HepG2 (cell line): ENCODE data around the gene CDH1. TPM values are rescaled to one million over a fixed set of nuclear protein-coding genes. Genes with fewer than 3 reads are reported as not detected.

Experiments used
- CBX5 ChIP-seq: sonication (generic); formaldehyde crosslinking; IDR thresholded peaks from 2 replicates; pipeline ENCODE4 v1.4.0; 2020; ENCODE audit warnings: missing genetic modification reagents, borderline replicate concordance
- HMG20A ChIP-seq: IDR thresholded peaks from 2 replicates; pipeline ENCODE4 v1.6.1; 2016; ENCODE audit warnings: borderline replicate concordance
- NAIF1 ChIP-seq: sonication (generic); formaldehyde crosslinking; IDR thresholded peaks from 2 replicates; pipeline ENCODE4 v1.5.0; 2020; ENCODE audit warnings: mild to moderate bottlenecking, missing genetic modification reagents, borderline replicate concordance
- NR0B2 ChIP-seq: sonication (generic); formaldehyde crosslinking; IDR thresholded peaks from 2 replicates; pipeline ENCODE4 v1.4.0; 2020; ENCODE audit warnings: mild to moderate bottlenecking, missing genetic modification reagents
- PAX8 ChIP-seq: sonication (generic); formaldehyde crosslinking; IDR thresholded peaks from 2 replicates; pipeline ENCODE4 v1.8.0; 2022; ENCODE audit warnings: mild to moderate bottlenecking, missing genetic modification reagents, borderline replicate concordance
- PRDM10 ChIP-seq: sonication (generic); formaldehyde crosslinking; IDR thresholded peaks from 2 replicates; pipeline ENCODE4 v1.4.0; 2020; ENCODE audit warnings: low read depth, missing genetic modification reagents
- TCF7 ChIP-seq: sonication (generic); IDR thresholded peaks from 2 replicates; pipeline ENCODE4 v1.6.1; 2016; ENCODE audit warnings: antibody characterized with exemption, low read depth
- TFAP4 ChIP-seq: sonication (generic); IDR thresholded peaks from 2 replicates; pipeline ENCODE4 v1.6.1; 2016; ENCODE audit warnings: low read depth, borderline replicate concordance
- ZFP36L2 ChIP-seq: sonication (generic); formaldehyde crosslinking; IDR thresholded peaks from 2 replicates; pipeline ENCODE4 v1.4.0; 2020; ENCODE audit warnings: missing genetic modification reagents
- ZNF382 ChIP-seq: sonication (generic); formaldehyde crosslinking; IDR thresholded peaks from 2 replicates; pipeline ENCODE4 v1.5.0; 2020; ENCODE audit warnings: missing genetic modification reagents, mild to moderate bottlenecking, borderline replicate concordance
- ZNF609 ChIP-seq: sonication (generic); formaldehyde crosslinking; IDR thresholded peaks from 2 replicates; pipeline ENCODE4 v1.4.0; 2020; ENCODE audit warnings: mild to moderate bottlenecking, missing genetic modification reagents, borderline replicate concordance
- ZNF678 ChIP-seq: sonication (generic); formaldehyde crosslinking; IDR thresholded peaks from 2 replicates; pipeline ENCODE4 v1.4.0; 2020; ENCODE audit warnings: mild to moderate bottlenecking, missing genetic modification reagents
- ZNF770 ChIP-seq: sonication (generic); formaldehyde crosslinking; IDR thresholded peaks from 2 replicates; pipeline ENCODE4 v1.5.0; 2020; ENCODE audit warnings: mild to moderate bottlenecking, missing genetic modification reagents
- ZNF777 ChIP-seq: sonication (generic); formaldehyde crosslinking; IDR thresholded peaks from 2 replicates; pipeline ENCODE4 v1.4.0; 2020; ENCODE audit warnings: missing genetic modification reagents
- ZNF781 ChIP-seq: sonication (generic); formaldehyde crosslinking; IDR thresholded peaks from 2 replicates; pipeline ENCODE4 v1.5.1; 2020; ENCODE audit warnings: borderline replicate concordance, mild to moderate bottlenecking, missing genetic modification reagents; ENCODE audit errors: not compliant biosample characterization
- ZNF788 ChIP-seq: sonication (generic); formaldehyde crosslinking; IDR thresholded peaks from 2 replicates; pipeline ENCODE4 v1.5.0; 2020; ENCODE audit warnings: mild to moderate bottlenecking, missing genetic modification reagents, borderline replicate concordance
- polyA plus RNA-seq, 8 experiments: library from polyadenylated mRNA; depleted of rRNA in 3 of 8; stranded (reverse) in 7 of 8; unstranded in 1 of 8; fragments of >200 nt; fragmentation: Illumina TruSeq in 4 of 8; extraction: Trizol in 4 of 8; gene quantifications; 2 replicates each; pipeline versions ENCODE4 v1.2.1 to v1.2.3, GENCODE V29; 2011 to 2016; ENCODE audit warnings: low read depth in 4 of 8, missing spikeins in 1 of 8, mixed read lengths in 1 of 8; ENCODE audit not compliant: insufficient read depth in 1 of 8
- total RNA-seq, 5 experiments: library from RNA; depleted of rRNA; stranded (reverse); fragments of >200 nt; fragmentation: Illumina TruSeq; extraction: Trizol; gene quantifications; 2 replicates each; pipeline ENCODE4 v1.2.3, GENCODE V29; 2016; ENCODE audit warnings: low read depth in 1 of 5

The CDH1 gene
- total and polyA plus RNA-seq, 2 of the 13 experiments (the other 11 are each of a cell fraction or from before 2014, with no cell fraction given) = 0.95 to 9.8 TPM

GRCh38 chr16:68786685-68787418, 49.8 kb downstream of the CDH1 start (continued):
- no peak; the same call in 1 of the 2 replicates for TF ChIP-seq TCF7
- no peak for TF ChIP-seq NR0B2 (CRISPR knock-in tag)
- no peak for TF ChIP-seq ZNF678 (CRISPR knock-in tag)
- peak; percentile 58 for TF ChIP-seq HMG20A (CRISPR knock-in tag)
- no peak for TF ChIP-seq ZNF781 (CRISPR knock-in tag)
- TF ChIP-seq ZNF609 (CRISPR knock-in tag) = no peak; the same call in 1 of the 2 replicates
- peak; percentile 62 for TF ChIP-seq CBX5 (CRISPR knock-in tag)
- peak; percentile 99 for TF ChIP-seq TFAP4
- no peak for TF ChIP-seq ZNF770 (CRISPR knock-in tag)
- no peak for TF ChIP-seq ZNF382 (CRISPR knock-in tag)
- peak; percentile 54; the same call in 1 of the 2 replicates for TF ChIP-seq ZNF788 (CRISPR knock-in tag)
- no peak for TF ChIP-seq ZNF777 (CRISPR knock-in tag)
- no peak for TF ChIP-seq ZFP36L2 (CRISPR knock-in tag)
- no peak for TF ChIP-seq PRDM10 (CRISPR knock-in tag)
- TF ChIP-seq NAIF1 (CRISPR knock-in tag) = no peak
- TF ChIP-seq PAX8 (CRISPR knock-in tag) = no peak
